Nephron progenitor cell (in vitro differentiated cells): ENCODE results near the gene VAPA.

Source experiments
- DNase-seq: peaks from one replicate; pipeline ENCODE4 v3.0.0; 2021
- H3K27ac Mint-ChIP-seq: 2 replicates; pipeline ENCODE4 v1.8.0; 2021; ENCODE audit warnings: mild to moderate bottlenecking, moderate library complexity, mixed read lengths
- H3K27me3 Mint-ChIP-seq: 2 replicates; pipeline ENCODE4 v1.8.0; 2021; ENCODE audit warnings: mild to moderate bottlenecking, low read depth, mixed read lengths; ENCODE audit not compliant: poor library complexity
- H3K36me3 Mint-ChIP-seq: 2 replicates; pipeline ENCODE4 v1.8.0; 2021; ENCODE audit warnings: low read depth, mixed read lengths
- H3K4me1 Mint-ChIP-seq: 2 replicates; pipeline ENCODE4 v1.8.0; 2021; ENCODE audit warnings: mixed read lengths
- H3K4me3 Mint-ChIP-seq: 2 replicates; pipeline ENCODE4 v1.8.0; 2021; ENCODE audit warnings: mild to moderate bottlenecking, moderate library complexity, mixed read lengths
- H3K9me3 Mint-ChIP-seq: 2 replicates; pipeline ENCODE4 v1.8.0; 2021; ENCODE audit warnings: mild to moderate bottlenecking, moderate library complexity, mixed read lengths
- CTCF ChIP-seq: fragments of 200-600 bp; sonication (generic); IDR thresholded peaks from 2 replicates; pipeline ENCODE4 v1.5.0; 2021; ENCODE audit warnings: antibody characterized with exemption

The VAPA gene

GRCh38 chr18:9869715-9870430 is 43.9 kb upstream of the VAPA start:
- DNase-seq, result no peak
- TF ChIP-seq CTCF, result no peak
- Mint-ChIP-seq H3K4me1 (peaks cover 32% of the 10 kb centered on the region), H3K9me3 (peaks cover 31% of the 10 kb centered on the region), H3K4me3 (peak overlapping the region; percentile 52), H3K27me3 (no peaks in the 10 kb centered on the region), H3K36me3 (peaks cover 12% of the 10 kb centered on the region), H3K27ac (peak overlapping the region; percentile 47)

GRCh38 chr18:9870431-9871008 is 43.3 kb upstream of the VAPA start:
- Mint-ChIP-seq H3K4me1 (peaks cover 32% of the 10 kb centered on the region), H3K4me3 (peak overlapping the region; percentile 52), H3K27me3 (no peaks in the 10 kb centered on the region), H3K9me3 (peaks cover 25% of the 10 kb centered on the region), H3K27ac (peak overlapping the region; percentile 47), H3K36me3 (peaks cover 9% of the 10 kb centered on the region)
- TF ChIP-seq CTCF, result no peak
- DNase-seq, result no peak

- H3K27me3 Mint-ChIP-seq, result no peaks in the 10 kb centered on the region
- DNase-seq, result no peak
- TF ChIP-seq CTCF, result no peak
- H3K4me1 Mint-ChIP-seq, result peaks cover 32% of the 10 kb centered on the region
- H3K27ac Mint-ChIP-seq, result no peak overlapping the region
- H3K4me3 Mint-ChIP-seq, result no peak overlapping the region
- peaks cover under 1% of the 10 kb centered on the region for H3K36me3 Mint-ChIP-seq
- H3K9me3 Mint-ChIP-seq, result peaks cover 17% of the 10 kb centered on the region
Observed at GRCh38 chr18:9871244-9871746, 42.5 kb upstream of the VAPA start.

- peaks cover 8% of the 10 kb centered on the region for H3K9me3 Mint-ChIP-seq
Observed at GRCh38 chr18:9872823-9873222, 41.0 kb upstream of the VAPA start.

GRCh38 chr18:9874728-9875127 is 39.1 kb upstream of the VAPA start:
- Mint-ChIP-seq H3K36me3 (no peaks in the 10 kb centered on the region), H3K27me3 (no peaks in the 10 kb centered on the region), H3K9me3 (no peaks in the 10 kb centered on the region), H3K4me1 (peaks cover 25% of the 10 kb centered on the region), H3K27ac (no peak overlapping the region), H3K4me3 (no peak overlapping the region)
- no peak for TF ChIP-seq CTCF
- no peak for DNase-seq

More at GRCh38 chr18:9872823-9873222, 41.0 kb upstream of the VAPA start:
- H3K27me3 Mint-ChIP-seq, result no peaks in the 10 kb centered on the region
- no peak for DNase-seq
- H3K4me3 Mint-ChIP-seq, result no peak overlapping the region
- H3K36me3 Mint-ChIP-seq, result no peaks in the 10 kb centered on the region
- no peak overlapping the region for H3K27ac Mint-ChIP-seq
- H3K4me1 Mint-ChIP-seq, result peaks cover 38% of the 10 kb centered on the region
- no peak for TF ChIP-seq CTCF
